Raji (cell line): ENCODE results near the gene VPS52.

ENCODE experiments used
- POLR2A ChIP-seq: IDR thresholded peaks from 2 replicates; pipeline ENCODE4 v1.6.1; 2011; ENCODE audit warnings: low read depth, low read length, control low read depth; ENCODE audit not compliant: insufficient read depth

Gene VPS52

GRCh38 chr6:33203443-33204164 lies 68.1 kb downstream of the VPS52 start:
- TF ChIP-seq POLR2A, result no peak

DNA sequence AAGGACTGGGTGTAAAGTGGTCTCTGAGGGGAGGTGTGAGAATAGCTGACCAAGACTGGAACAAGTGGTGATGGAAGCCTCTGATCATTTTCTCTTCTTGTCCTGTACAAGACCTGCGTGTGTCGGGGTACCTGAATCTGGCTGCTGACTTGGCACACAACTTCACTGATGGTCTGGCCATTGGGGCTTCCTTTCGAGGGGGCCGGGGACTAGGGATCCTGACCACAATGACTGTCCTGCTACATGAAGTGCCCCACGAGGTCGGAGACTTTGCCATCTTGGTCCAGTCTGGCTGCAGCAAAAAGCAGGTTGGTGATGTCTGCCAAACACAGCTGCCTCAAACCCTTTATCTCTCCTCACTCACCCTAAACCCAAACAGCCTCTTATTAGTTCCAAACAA lies 68.9 kb downstream of the VPS52 start:
- TF ChIP-seq POLR2A, result no peak

DNA sequence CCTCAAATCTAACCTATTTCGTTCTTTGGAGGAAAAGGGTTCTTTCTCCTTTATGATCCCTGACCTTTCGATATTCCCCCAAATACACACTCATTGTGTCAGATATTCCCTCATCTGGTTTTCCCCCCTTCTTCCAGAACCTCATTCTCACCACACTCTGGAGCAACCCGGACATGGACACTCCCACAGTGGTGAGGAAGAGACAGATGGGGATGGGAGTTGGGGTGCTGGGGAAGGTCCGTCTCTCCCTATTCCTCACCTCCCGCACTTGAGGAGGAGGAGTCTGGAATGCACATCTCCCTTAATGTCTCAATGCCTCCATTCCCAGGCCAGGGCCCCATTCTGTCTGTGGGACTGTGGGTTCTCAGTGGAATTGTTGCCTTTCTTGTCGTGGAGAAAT lies 69.7 kb downstream of the VPS52 start:
- TF ChIP-seq POLR2A, result no peak

GRCh38 chr6:33201147-33201545 lies 70.5 kb downstream of the VPS52 start:
- no peak for TF ChIP-seq POLR2A
